Tibial nerve (tissue), 4 donors: ENCODE results near the gene NIM1K.
"Not testable (repeated sequence)": the region's sequence is repeated elsewhere in the genome, so short reads cannot be mapped to it uniquely, and the experiment has no call there.

Experiments used
- EP300 ChIP-seq, 2 donors: sonication (generic); formaldehyde crosslinking; IDR thresholded peaks; one replicate each; pipeline ENCODE4 v1.6.1; 2017; ENCODE audit warnings: antibody characterized with exemption in 2 of 2, mild to moderate bottlenecking in 1 of 2
- POLR2A ChIP-seq, 2 donors: fragments of 450-650 bp; IDR thresholded peaks; one replicate each; pipeline ENCODE4 v1.6.1; 2017; ENCODE audit warnings: antibody characterized with exemption in 2 of 2, mild to moderate bottlenecking in 2 of 2, moderate library complexity in 2 of 2
- TF ChIP-seq, protein P1 (sequence below), 5 experiments: fragments of 200-600 bp in 3 of 5; fragments of 450-650 bp in 2 of 5; sonication (generic) in 3 of 5; IDR thresholded peaks; one replicate each; pipeline ENCODE4 v1.5.1; 2016 to 2019; ENCODE audit warnings: antibody characterized with exemption in 5 of 5, mild to moderate bottlenecking in 3 of 5, moderate library complexity in 2 of 5

DNA sequence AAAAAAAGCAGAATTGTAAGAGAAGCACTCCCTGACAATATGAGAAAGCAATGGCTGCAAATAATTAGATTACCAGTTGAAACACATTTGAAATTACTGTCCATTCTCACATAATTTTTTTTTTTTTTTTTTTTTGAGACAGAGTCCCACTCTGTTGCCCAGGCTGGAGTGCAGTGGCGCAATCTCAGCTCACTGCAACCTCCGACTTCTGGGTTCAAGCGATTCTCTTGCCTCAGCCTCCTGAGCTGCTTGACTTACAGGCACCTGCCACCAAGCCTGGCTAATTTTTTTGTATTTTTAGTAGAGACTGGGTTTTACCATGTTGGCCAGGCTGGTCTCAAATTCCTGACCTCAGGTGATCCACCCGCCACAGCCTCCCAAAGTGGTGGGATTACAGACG, 114.9 kb downstream of the NIM1K start:
- TF ChIP-seq, protein P1, sequence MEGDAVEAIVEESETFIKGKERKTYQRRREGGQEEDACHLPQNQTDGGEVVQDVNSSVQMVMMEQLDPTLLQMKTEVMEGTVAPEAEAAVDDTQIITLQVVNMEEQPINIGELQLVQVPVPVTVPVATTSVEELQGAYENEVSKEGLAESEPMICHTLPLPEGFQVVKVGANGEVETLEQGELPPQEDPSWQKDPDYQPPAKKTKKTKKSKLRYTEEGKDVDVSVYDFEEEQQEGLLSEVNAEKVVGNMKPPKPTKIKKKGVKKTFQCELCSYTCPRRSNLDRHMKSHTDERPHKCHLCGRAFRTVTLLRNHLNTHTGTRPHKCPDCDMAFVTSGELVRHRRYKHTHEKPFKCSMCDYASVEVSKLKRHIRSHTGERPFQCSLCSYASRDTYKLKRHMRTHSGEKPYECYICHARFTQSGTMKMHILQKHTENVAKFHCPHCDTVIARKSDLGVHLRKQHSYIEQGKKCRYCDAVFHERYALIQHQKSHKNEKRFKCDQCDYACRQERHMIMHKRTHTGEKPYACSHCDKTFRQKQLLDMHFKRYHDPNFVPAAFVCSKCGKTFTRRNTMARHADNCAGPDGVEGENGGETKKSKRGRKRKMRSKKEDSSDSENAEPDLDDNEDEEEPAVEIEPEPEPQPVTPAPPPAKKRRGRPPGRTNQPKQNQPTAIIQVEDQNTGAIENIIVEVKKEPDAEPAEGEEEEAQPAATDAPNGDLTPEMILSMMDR (IDR thresholded peaks at IDR 0.05): not testable (repeated sequence)
- not testable (repeated sequence) for TF ChIP-seq POLR2A, EP300 (IDR thresholded peaks at IDR 0.05)
